HG03159 (cell line): ENCODE results near the gene ARHGAP11A.

Experiments used
- ATAC-seq: cut with Tn5 transposase; IDR thresholded peaks from one replicate; pipeline ENCODE4 v1.9.1; 2021; ENCODE audit warnings: mild to moderate bottlenecking, moderate library complexity; ENCODE audit not compliant: unreplicated experiment

The ARHGAP11A gene

GRCh38 chr15:32683906-32684584, 68.7 kb downstream of the ARHGAP11A start:
- ATAC-seq: no peak

DNA sequence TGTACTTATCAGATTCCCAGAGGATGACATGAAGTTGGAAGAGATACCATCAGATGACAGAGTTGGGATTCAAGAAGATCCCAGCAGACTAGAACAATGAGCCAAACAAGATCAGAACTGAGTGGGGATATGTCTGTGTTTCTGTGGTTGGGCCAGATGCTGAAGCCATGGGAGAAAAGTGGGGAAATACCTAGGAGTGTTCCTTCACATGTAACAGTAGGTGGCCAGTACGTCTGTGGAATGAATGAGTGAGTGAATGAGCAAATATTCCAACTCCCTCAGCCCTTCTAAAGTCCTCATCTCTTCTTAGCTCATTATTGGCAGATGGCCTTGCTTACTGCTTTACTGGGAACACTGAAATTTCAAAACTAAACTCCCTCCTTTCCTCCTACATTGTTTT, 70.3 kb downstream of the ARHGAP11A start:
- no peak for ATAC-seq

- ATAC-seq: no peak
These were observed 72.3 kb downstream of the ARHGAP11A start for GRCh38 chr15:32687556-32687955.

GRCh38 chr15:32688151-32688639, 72.9 kb downstream of the ARHGAP11A start:
- no peak for ATAC-seq
